RWPE1 (cell line): ENCODE results near the gene MS4A12.

Source experiments
- CTCF ChIA-PET: fragments of 350-600 bp; sonication (Branson Sonifier 250); formaldehyde crosslinking; extraction: SDS; loops from one replicate; lab custom pipeline; 2021; lab: Yijun Ruan, JAX
- POLR2A ChIA-PET: fragments of 400-600 bp; formaldehyde crosslinking; extraction: SDS; loops from one replicate; lab custom pipeline; 2020; ENCODE audit warnings: antibody characterized with exemption; ENCODE audit not compliant: low non-redundant PET; lab: Yijun Ruan, JAX
- DNase-seq: peaks from one replicate; pipeline ENCODE4 v3.0.0; 2012; ENCODE audit warnings: low spot score
- H3K27ac ChIP-seq: fragments of 450-650 bp; 2 replicates; pipeline ENCODE4 v1.5.1; 2017
- TF ChIP-seq, protein P1 (sequence below): fragments of 450-650 bp; conservative IDR thresholded peaks from 2 replicates; pipeline ENCODE4 v1.5.1; 2017; ENCODE audit warnings: low read depth, mild to moderate bottlenecking

MS4A12 gene

GRCh38 chr11:60511393-60511792 is 18.8 kb downstream of the MS4A12 start:
- ChIA-PET POLR2A (no interaction called here), CTCF (no interaction called here)
- H3K27ac ChIP-seq = no peak overlapping the region
- no peak for DNase-seq
- TF ChIP-seq, protein P1, sequence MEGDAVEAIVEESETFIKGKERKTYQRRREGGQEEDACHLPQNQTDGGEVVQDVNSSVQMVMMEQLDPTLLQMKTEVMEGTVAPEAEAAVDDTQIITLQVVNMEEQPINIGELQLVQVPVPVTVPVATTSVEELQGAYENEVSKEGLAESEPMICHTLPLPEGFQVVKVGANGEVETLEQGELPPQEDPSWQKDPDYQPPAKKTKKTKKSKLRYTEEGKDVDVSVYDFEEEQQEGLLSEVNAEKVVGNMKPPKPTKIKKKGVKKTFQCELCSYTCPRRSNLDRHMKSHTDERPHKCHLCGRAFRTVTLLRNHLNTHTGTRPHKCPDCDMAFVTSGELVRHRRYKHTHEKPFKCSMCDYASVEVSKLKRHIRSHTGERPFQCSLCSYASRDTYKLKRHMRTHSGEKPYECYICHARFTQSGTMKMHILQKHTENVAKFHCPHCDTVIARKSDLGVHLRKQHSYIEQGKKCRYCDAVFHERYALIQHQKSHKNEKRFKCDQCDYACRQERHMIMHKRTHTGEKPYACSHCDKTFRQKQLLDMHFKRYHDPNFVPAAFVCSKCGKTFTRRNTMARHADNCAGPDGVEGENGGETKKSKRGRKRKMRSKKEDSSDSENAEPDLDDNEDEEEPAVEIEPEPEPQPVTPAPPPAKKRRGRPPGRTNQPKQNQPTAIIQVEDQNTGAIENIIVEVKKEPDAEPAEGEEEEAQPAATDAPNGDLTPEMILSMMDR = no peak

DNA sequence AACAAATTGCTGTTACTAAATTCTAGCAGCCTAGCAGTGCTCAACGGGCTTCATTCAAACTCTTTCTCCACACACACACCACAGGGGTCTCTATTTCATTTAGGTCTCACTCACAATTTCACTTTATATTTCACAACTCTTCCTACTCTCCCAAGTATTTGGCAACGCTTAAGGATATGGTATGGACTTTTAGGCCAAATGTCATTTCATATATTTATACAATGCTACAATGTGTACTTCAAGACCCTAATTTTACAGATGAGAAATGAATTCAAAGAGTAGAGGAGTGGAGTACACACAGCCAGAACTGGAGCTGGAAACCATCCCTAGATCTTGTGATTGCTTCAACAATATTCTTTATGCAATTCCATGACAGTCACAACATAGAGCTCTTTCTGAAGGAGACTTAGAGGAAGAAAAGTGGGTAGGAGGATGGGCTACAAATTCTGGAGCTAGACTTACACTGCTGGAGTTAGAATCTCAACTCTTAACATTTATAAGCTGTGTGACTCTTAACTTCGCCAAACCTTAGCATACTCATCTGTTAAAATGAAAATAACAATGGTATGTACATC is 20.2 kb downstream of the MS4A12 start:
- ChIA-PET POLR2A (no interaction called here), CTCF (no interaction called here)
- no peak overlapping the region for H3K27ac ChIP-seq
- TF ChIP-seq, protein P1 = no peak
- no peak for DNase-seq

- CTCF ChIA-PET = no interaction called here
Observed at GRCh38 chr11:60513496-60514460, 21.2 kb downstream of the MS4A12 start.

DNA sequence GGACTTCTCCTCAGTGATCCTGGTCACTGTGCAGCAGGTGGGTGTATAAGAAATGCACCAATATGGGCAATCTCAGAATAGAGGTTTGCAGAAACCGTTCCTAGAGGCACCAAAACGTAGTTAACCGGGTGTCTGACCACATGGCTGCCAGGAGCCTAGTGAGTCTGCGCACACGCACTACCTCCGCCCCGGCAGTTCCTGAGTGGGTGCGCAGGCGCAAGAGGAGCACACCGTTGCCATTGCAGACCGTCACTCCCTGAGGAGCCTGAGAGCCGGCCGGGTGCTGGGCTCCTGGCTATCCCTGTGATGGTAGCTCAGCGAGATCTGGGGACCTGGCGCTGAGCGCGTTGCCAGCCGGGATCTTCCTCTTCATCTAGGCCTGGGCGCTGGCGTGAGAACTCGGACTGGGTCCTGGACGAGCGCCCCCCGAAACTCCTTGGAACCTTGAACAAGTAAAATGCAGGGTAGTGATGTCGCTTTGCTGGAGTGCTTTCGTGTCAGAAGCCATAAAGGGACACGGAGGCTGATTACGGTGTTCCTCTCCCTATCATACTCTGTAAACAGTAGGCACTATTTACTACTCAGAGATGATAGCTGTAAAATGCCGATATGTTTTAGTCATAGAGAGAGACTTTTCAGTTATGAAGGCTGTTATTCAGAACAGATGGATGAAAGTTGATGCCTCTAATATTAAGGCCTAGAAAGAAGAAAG is 22.7 kb downstream of the MS4A12 start, which contains the start of gene MS4A13:
Gene MS4A13 (plus strand): TSS at position 249 of the 712 bp plus-strand sequence. CDS start 2,692 bp downstream, outside the sequence.
- DNase-seq = no peak
- TF ChIP-seq, protein P1 = no peak
- H3K27ac ChIP-seq = no peak within 1 kb of the TSS
- ChIA-PET CTCF (no interaction called here), POLR2A (no interaction called here)

More at GRCh38 chr11:60513496-60514460, 21.2 kb downstream of the MS4A12 start:
- TF ChIP-seq, protein P1 = no peak
- DNase-seq = no peak
- POLR2A ChIA-PET = no interaction called here
- no peak overlapping the region for H3K27ac ChIP-seq

DNA sequence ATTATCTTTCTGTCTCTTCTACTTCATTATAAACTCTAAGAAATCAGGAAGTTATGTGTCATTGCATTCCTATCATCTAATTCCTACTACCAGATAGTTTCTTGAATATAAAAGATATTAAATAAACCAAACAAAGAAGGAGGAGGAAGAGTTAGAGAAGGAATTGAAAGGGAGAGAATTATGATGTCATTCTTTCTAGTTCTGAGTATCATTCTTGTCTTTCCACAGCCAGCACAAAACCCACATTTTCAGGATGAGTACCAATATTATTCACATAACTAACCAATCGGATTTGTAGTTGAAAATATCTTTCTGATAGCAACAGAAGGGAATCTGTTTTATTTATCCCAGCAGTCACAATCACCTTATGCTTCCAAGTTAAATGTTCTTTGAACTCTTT is 35.9 kb downstream of the MS4A12 start:
- H3K27ac ChIP-seq = no peak overlapping the region
- TF ChIP-seq, protein P1 = no peak
- POLR2A ChIA-PET = no interaction called here
- no peak for DNase-seq
- CTCF ChIA-PET = no interaction called here

DNA sequence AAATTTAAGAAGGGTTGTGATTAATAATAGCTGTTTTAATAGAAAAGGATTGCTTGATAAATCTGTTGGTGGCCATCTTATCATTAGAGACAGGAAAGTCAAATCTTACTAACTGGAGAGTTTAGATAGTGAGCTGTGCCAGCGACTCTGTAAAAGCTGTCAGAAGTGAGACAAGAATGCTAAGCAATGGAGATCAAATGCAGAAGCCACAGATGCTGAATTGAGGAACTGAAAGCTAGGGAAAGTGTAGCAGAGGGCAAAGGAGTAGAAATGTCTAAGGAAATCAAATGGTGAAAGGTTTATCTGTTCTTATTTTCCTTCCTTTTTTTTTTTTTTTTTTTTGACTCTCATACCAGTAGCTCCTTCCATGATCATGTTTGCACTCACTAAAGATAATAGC is 36.4 kb downstream of the MS4A12 start:
- TF ChIP-seq, protein P1 = no peak
- H3K27ac ChIP-seq = no peak overlapping the region
- DNase-seq = no peak
- CTCF ChIA-PET = interaction anchor here (0.6 kb wide), 1 partner anchor 10 kb away, joined by 4 read pairs; no protein-coding TSS in a partner anchor
- POLR2A ChIA-PET = no interaction called here
